ENCODE measurements around the gene CAMKK2.
"Not testable (repeated sequence)": the region's sequence is repeated elsewhere in the genome, so short reads cannot be mapped to it uniquely, and the experiment has no call there.

Gene CAMKK2

GRCh38 chr12:121260091-121260490 is 36.4 kb downstream of the CAMKK2 start:
- H3K4me3 ChIP-seq (ENCODE audit: low read depth, low read length) = no peak overlapping the region
- TF ChIP-seq, protein P1, sequence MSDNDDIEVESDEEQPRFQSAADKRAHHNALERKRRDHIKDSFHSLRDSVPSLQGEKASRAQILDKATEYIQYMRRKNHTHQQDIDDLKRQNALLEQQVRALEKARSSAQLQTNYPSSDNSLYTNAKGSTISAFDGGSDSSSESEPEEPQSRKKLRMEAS (IDR thresholded peaks at IDR 0.05; ENCODE audit: low read depth, low read length) = no peak
- TF ChIP-seq POLR2A (IDR thresholded peaks at IDR 0.05; ENCODE audit: extremely low read depth, insufficient read length) (no peak), MYC (IDR thresholded peaks at IDR 0.05; ENCODE audit: low read depth, low read length) (no peak)
- TF ChIP-seq, protein P2, sequence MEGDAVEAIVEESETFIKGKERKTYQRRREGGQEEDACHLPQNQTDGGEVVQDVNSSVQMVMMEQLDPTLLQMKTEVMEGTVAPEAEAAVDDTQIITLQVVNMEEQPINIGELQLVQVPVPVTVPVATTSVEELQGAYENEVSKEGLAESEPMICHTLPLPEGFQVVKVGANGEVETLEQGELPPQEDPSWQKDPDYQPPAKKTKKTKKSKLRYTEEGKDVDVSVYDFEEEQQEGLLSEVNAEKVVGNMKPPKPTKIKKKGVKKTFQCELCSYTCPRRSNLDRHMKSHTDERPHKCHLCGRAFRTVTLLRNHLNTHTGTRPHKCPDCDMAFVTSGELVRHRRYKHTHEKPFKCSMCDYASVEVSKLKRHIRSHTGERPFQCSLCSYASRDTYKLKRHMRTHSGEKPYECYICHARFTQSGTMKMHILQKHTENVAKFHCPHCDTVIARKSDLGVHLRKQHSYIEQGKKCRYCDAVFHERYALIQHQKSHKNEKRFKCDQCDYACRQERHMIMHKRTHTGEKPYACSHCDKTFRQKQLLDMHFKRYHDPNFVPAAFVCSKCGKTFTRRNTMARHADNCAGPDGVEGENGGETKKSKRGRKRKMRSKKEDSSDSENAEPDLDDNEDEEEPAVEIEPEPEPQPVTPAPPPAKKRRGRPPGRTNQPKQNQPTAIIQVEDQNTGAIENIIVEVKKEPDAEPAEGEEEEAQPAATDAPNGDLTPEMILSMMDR (IDR thresholded peaks at IDR 0.05; ENCODE audit: low read depth, low read length) = no peak
- no peak for DNase-seq (ENCODE audit: low read depth)

DNA sequence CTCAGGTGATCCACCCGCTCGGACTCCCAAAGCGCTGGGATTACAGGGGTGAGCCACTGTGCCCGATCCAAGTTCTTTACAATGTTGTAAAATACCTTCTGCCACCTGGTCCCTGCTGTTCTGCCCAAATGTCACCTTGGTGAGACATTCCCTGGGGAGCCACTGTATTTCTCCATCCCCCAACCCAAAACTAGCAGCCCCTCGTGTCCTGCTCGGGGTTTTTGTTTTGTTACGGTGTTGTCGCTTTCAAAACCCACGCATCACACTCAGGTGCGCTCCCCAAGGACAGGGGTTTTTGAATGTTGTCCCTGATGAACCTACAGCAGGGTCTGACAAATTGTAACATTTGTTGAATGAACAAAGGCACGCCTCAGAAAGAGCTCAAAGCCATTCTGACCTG is 37.4 kb downstream of the CAMKK2 start:
- DNase-seq (ENCODE audit: low read depth) = no peak

GRCh38 chr12:121257704-121258449 is 38.6 kb downstream of the CAMKK2 start:
- DNase-seq (ENCODE audit: low read depth) = not testable (repeated sequence)

More for the DNA sequence above, 37.4 kb downstream of the CAMKK2 start:
- TF ChIP-seq MYC (IDR thresholded peaks at IDR 0.05; ENCODE audit: low read depth, low read length) = no peak
- no peak for TF ChIP-seq POLR2A (IDR thresholded peaks at IDR 0.05; ENCODE audit: extremely low read depth, insufficient read length)
- TF ChIP-seq, protein P2 (IDR thresholded peaks at IDR 0.05; ENCODE audit: low read depth, low read length) = no peak
- TF ChIP-seq, protein P1 (IDR thresholded peaks at IDR 0.05; ENCODE audit: low read depth, low read length) = no peak
- H3K4me3 ChIP-seq (ENCODE audit: low read depth, low read length) = no peak overlapping the region

DNA sequence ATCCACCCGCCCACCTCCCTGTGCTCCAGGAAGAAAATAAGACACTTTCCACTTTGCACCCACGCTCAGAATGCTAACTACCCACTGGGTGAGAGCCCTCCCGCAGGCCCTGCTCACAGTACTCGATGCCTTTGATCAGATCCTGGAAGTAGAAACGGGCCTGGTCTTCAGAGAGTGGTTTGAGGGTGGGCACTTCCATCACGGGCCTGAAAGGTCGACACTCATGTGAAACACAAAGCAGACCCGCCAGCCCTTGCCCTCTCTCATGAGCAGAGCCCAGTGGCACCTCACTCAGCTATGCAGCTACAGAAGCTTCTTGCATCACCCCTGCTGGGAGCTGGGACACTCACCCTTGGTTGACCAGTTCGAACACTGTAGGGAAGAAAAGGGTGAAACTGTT is 41.1 kb downstream of the CAMKK2 start:
- TF ChIP-seq, protein P2 (IDR thresholded peaks at IDR 0.05; ENCODE audit: low read depth, low read length) = no peak
- TF ChIP-seq MYC (IDR thresholded peaks at IDR 0.05; ENCODE audit: low read depth, low read length) (no peak), POLR2A (IDR thresholded peaks at IDR 0.05; ENCODE audit: extremely low read depth, insufficient read length) (no peak)
- TF ChIP-seq, protein P1 (IDR thresholded peaks at IDR 0.05; ENCODE audit: low read depth, low read length) = no peak
- DNase-seq (ENCODE audit: low read depth) = no peak

More at GRCh38 chr12:121257704-121258449, 38.6 kb downstream of the CAMKK2 start:
- not testable (repeated sequence) for H3K4me3 ChIP-seq (ENCODE audit: low read depth, low read length)

DNA sequence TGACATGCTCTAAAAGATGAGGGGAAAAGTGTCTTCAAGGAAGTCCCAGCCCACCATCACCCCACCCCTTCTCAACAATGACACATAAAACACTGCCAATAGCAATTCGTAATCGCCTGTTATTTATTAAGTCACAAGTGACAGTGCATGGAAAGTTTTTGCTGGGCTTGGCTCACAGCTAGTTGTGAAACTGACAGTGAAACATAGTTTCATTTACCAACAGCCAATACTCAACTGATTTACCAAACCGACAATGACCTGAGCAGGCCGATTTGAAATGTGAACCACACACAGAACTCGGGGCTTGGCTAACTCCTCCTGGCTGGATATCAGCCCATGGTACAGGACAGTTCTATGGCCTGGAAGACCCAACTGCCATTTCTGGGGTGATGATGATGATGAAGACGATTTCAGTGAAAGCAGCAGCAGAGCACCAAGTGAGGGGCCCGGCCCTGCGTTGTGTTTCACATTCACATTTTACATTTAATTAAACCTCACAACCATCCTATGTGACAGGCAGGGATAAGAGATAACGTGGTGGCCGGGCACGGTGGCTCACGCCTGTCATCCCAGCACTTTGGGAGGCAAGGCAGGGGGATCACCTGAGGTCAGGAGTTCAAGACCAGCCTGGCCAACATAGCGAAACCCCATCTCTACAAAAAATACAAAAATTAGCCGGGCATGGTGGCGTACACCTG is 42.7 kb downstream of the CAMKK2 start:
- H3K4me3 ChIP-seq (ENCODE audit: low read depth, low read length) = no peak overlapping the region
- DNase-seq (ENCODE audit: low read depth) = no peak
- TF ChIP-seq POLR2A (IDR thresholded peaks at IDR 0.05; ENCODE audit: extremely low read depth, insufficient read length) (no peak), MYC (IDR thresholded peaks at IDR 0.05; ENCODE audit: low read depth, low read length) (no peak)
- TF ChIP-seq, protein P1 (IDR thresholded peaks at IDR 0.05; ENCODE audit: low read depth, low read length) = no peak
- TF ChIP-seq, protein P2 (IDR thresholded peaks at IDR 0.05; ENCODE audit: low read depth, low read length) = no peak

More for the DNA sequence above, 41.1 kb downstream of the CAMKK2 start:
- H3K4me3 ChIP-seq (ENCODE audit: low read depth, low read length) = no peak overlapping the region

DNA sequence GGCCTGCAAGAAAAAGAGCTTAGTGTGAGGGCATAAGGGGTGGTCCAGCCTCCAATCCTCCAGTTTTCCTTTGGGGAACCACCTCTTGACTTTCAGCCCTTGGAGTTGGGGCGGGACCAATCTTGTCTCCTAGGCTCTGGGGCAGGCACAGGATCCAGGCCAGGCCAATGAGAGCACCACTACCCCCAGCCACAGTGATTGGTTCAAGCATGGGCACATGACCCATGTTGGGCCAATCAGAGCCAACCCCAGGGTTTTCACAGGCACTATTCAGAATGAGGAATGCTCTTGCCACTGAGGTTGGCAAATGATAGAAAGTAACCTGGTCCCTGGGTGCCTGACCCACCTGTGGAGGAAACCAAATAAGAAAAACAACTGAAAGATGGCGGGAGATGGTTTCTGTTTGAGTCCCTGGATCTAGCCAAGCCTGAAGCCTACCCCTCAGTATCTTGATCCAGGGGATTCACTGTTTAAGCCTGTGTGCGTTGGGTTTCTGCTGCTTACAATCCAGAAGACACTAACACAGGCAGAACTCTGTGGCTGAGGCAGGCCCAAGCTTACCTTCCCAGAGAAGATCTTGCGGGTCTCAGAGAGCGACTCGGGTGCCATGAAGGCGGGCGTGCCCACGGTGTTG is 43.7 kb downstream of the CAMKK2 start:
- TF ChIP-seq POLR2A (IDR thresholded peaks at IDR 0.05; ENCODE audit: extremely low read depth, insufficient read length) (no peak), MYC (IDR thresholded peaks at IDR 0.05; ENCODE audit: low read depth, low read length) (no peak)
- TF ChIP-seq, protein P2 (IDR thresholded peaks at IDR 0.05; ENCODE audit: low read depth, low read length) = no peak
- TF ChIP-seq, protein P1 (IDR thresholded peaks at IDR 0.05; ENCODE audit: low read depth, low read length) = no peak
- no peak for DNase-seq (ENCODE audit: low read depth)
- no peak overlapping the region for H3K4me3 ChIP-seq (ENCODE audit: low read depth, low read length)

Measured in NB4 (cell line).